Spleen (tissue), 11 donors: ENCODE data around the gene MAPK6. TPM values are rescaled to one million over a fixed set of nuclear protein-coding genes. Genes with fewer than 3 reads are reported as not detected.

Experiments used
- DNase-seq: peaks from one replicate; pipeline ENCODE4 v3.0.0-alpha.2; 2020
- H3K27ac ChIP-seq, 8 donors: fragments of 200-600 bp; sonication (generic) in 7 of 8; 1 replicate in 4 of 8; 2 replicates in 4 of 8; pipeline versions ENCODE4 v1.5.0 to v1.8.0; 2016 to 2021; ENCODE audit warnings: inconsistent platforms in 4 of 8, mild to moderate bottlenecking in 4 of 8, moderate library complexity in 1 of 8
- H3K27me3 ChIP-seq, 7 donors: fragments of 200-600 bp; sonication (generic) in 6 of 7; replicated peaks in 1 of 7; 1 replicate in 4 of 7; 2 replicates in 3 of 7; pipeline versions ENCODE4 v1.5.0 to v1.8.0; 2016 to 2021; ENCODE audit warnings: inconsistent platforms in 3 of 7, mild to moderate bottlenecking in 1 of 7
- H3K36me3 ChIP-seq, 6 donors: fragments of 200-600 bp; sonication (generic) in 5 of 6; 1 replicate in 4 of 6; 2 replicates in 2 of 6; pipeline versions ENCODE4 v1.5.0 to v1.8.0; 2016 to 2021; ENCODE audit warnings: inconsistent platforms in 2 of 6
- H3K4me1 ChIP-seq, 6 donors: fragments of 200-600 bp; sonication (generic) in 5 of 6; 1 replicate in 3 of 6; 2 replicates in 3 of 6; pipeline versions ENCODE4 v1.5.0 to v1.8.0; 2016 to 2021; ENCODE audit warnings: inconsistent platforms in 3 of 6
- H3K4me3 ChIP-seq, 8 donors: fragments of 200-600 bp; sonication (generic) in 7 of 8; 1 replicate in 4 of 8; 2 replicates in 4 of 8; pipeline versions ENCODE4 v1.5.0 to v1.8.0; 2016 to 2021; ENCODE audit warnings: inconsistent platforms in 4 of 8, mild to moderate bottlenecking in 4 of 8, moderate library complexity in 2 of 8
- H3K9me3 ChIP-seq, 8 donors: fragments of 200-600 bp; sonication (generic) in 7 of 8; 1 replicate in 4 of 8; 2 replicates in 4 of 8; pipeline versions ENCODE4 v1.5.0 to v1.8.0; 2016 to 2021; ENCODE audit warnings: inconsistent platforms in 4 of 8
- CTCF ChIP-seq, 11 experiments: fragments of 200-600 bp in 7 of 11; fragments of 450-650 bp in 4 of 11; sonication (generic) in 4 of 11; IDR thresholded peaks in 8 of 11; conservative IDR thresholded peaks in 3 of 11; 1 replicate in 7 of 11; 2 replicates in 4 of 11; pipeline versions ENCODE4 v1.4.0 to v1.8.0; 2016 to 2021; ENCODE audit warnings: antibody characterized with exemption in 11 of 11, inconsistent platforms in 4 of 11, mild to moderate bottlenecking in 1 of 11
- POLR2A ChIP-seq, 3 donors: fragments of 450-650 bp; IDR thresholded peaks; one replicate each; pipeline ENCODE4 v1.5.1; 2017; ENCODE audit warnings: antibody characterized with exemption in 3 of 3, mild to moderate bottlenecking in 1 of 3
- POLR2AphosphoS5 ChIP-seq, 3 donors: sonication (generic); formaldehyde crosslinking; IDR thresholded peaks; one replicate each; pipeline ENCODE4 v1.5.1; 2017; ENCODE audit warnings: antibody characterized with exemption in 3 of 3
- WGBS, 5 donors: extraction: QIAGEN DNeasy Blood & Tissue Kit in 3 of 5; methylation state at CpG; one replicate each; pipeline versions ENCODE4 v1.1.5 to v1.1.7; 2013 to 2018; 5-methylcytosine and 5-hydroxymethylcytosine counted together
- intact Hi-C: fragments of 100-400 bp; cut with DNase I; formaldehyde crosslinking; loops from one replicate; pipeline ENCODE4 v1.15.0; 2023; ENCODE audit warnings: low total_unique reads
- polyA plus RNA-seq, 3 donors: library from polyadenylated mRNA; stranded (reverse); fragments of 200-250 nt; gene quantifications; one replicate each; pipeline ENCODE4 v1.2.1, GENCODE V29; 2013
- total RNA-seq, 7 donors: library from RNA; depleted of rRNA in 3 of 7; stranded (reverse); fragments of >200 nt in 3 of 7; fragmentation: NEBNext Ultra II Directional in 4 of 7; extraction: Animal tissue kit (Norgen Biotek cat#: 25700) in 4 of 7; gene quantifications; one replicate each; pipeline versions ENCODE4 v1.1.0 to v1.2.1, GENCODE V29; 2016 to 2021
- donor health status: healthy with polysubstance abuse.
- donor health status: DM: no; HTN: no; CAD: no; lungs with moderate emphysema.
- donor health status: DM: no; HTN: no; CAD: no.
- donor health status: Bipolar disorder and iron deficiency.
- donor health status: healthy.
- donor health status: DM: no; HTN: no; CAD: no.
- donor health status: DM: yes; HTN: yes; CAD: no.

The MAPK6 gene
- total and polyA plus RNA-seq, 10 donors = 3.9 to 28.3 (median 20.7) TPM

GRCh38 chr15:52010633-52011595 lies 8.1 kb upstream of the MAPK6 start:
- DNase-seq = no peak
- intact Hi-C loops = no loop called here
- 85 to 93% (median 88%) methylated on average over 14 of the region's 14 CpGs for WGBS, 5 donors
- Histone ChIP-seq H3K9me3 (no peaks in the 10 kb centered on the region), H3K27me3 (no peaks in the 10 kb centered on the region), H3K27ac (no peak overlapping the region), H3K36me3 (no peaks in the 10 kb centered on the region), H3K4me3 (no peak overlapping the region), H3K4me1 (peaks cover 12 to 54% (median 31%) of the 10 kb centered on the region in 6 donors)
- TF ChIP-seq CTCF (IDR thresholded peaks at IDR 0.05 in 8 of 11, conservative IDR thresholded peaks at IDR 0.05 in 3 of 11) (no peak), POLR2AphosphoS5 (IDR thresholded peaks at IDR 0.05) (no peak), POLR2A (IDR thresholded peaks at IDR 0.05) (no peak)

GRCh38 chr15:52011711-52012144 lies 7.3 kb upstream of the MAPK6 start:
- DNase-seq = no peak

GRCh38 chr15:52012210-52012609 lies 6.8 kb upstream of the MAPK6 start:
- TF ChIP-seq POLR2AphosphoS5 (IDR thresholded peaks at IDR 0.05) (no peak), CTCF (IDR thresholded peaks at IDR 0.05 in 8 of 11, conservative IDR thresholded peaks at IDR 0.05 in 3 of 11) (no peak)
- Histone ChIP-seq H3K4me1 (peaks cover 4 to 41% (median 22%) of the 10 kb centered on the region in 6 donors), H3K9me3 (no peaks in the 10 kb centered on the region), H3K4me3 (no peak overlapping the region), H3K27me3 (no peaks in the 10 kb centered on the region), H3K27ac (no peak overlapping the region), H3K36me3 (no peaks in the 10 kb centered on the region)
- no peak for DNase-seq
- WGBS, 5 donors = 68 to 79% (median 71%) methylated on average over 2 of the region's 2 CpGs
- intact Hi-C loops = no loop called here

More at GRCh38 chr15:52011711-52012144, 7.3 kb upstream of the MAPK6 start:
- 66 to 85% (median 76%) methylated on average over 3 of the region's 3 CpGs for WGBS, 5 donors
- TF ChIP-seq CTCF (IDR thresholded peaks at IDR 0.05 in 8 of 11, conservative IDR thresholded peaks at IDR 0.05 in 3 of 11) = no peak
- no peak for TF ChIP-seq POLR2AphosphoS5 (IDR thresholded peaks at IDR 0.05)
- no peak for TF ChIP-seq POLR2A (IDR thresholded peaks at IDR 0.05)
- intact Hi-C loops = no loop called here
- Histone ChIP-seq H3K27me3 (no peaks in the 10 kb centered on the region), H3K4me3 (no peak overlapping the region), H3K36me3 (no peaks in the 10 kb centered on the region), H3K4me1 (peaks cover 9 to 46% (median 26%) of the 10 kb centered on the region in 6 donors), H3K9me3 (no peaks in the 10 kb centered on the region), H3K27ac (no peak overlapping the region)

- H3K27ac ChIP-seq = peak overlapping the region in 4 of 8 donors; percentile 44 to 67 (median 54)
- intact Hi-C loops = no loop called here
- no peaks in the 10 kb centered on the region for H3K27me3 ChIP-seq
- peaks cover 3 to 32% (median 14%) of the 10 kb centered on the region in 6 donors for H3K4me1 ChIP-seq
- no peaks in the 10 kb centered on the region for H3K9me3 ChIP-seq
- TF ChIP-seq POLR2A (IDR thresholded peaks at IDR 0.05) = no peak
- no peak for TF ChIP-seq CTCF (IDR thresholded peaks at IDR 0.05 in 8 of 11, conservative IDR thresholded peaks at IDR 0.05 in 3 of 11)
- TF ChIP-seq POLR2AphosphoS5 (IDR thresholded peaks at IDR 0.05) = no peak
- DNase-seq = no peak
- H3K36me3 ChIP-seq = no peaks in the 10 kb centered on the region
- H3K4me3 ChIP-seq = no peak overlapping the region
- WGBS, 5 donors = 65 to 78% (median 71%) methylated on average over 3 of the region's 3 CpGs
Observed at GRCh38 chr15:52013151-52013791, 5.7 kb upstream of the MAPK6 start.
